GOT3 (cell line): ENCODE data around the gene NUP62.
"Not testable (repeated sequence)": the region's sequence is repeated elsewhere in the genome, so short reads cannot be mapped to it uniquely, and the experiment has no call there.

ENCODE experiments used
- DNase-seq: peaks from one replicate; lab custom pipeline; 2025; ENCODE audit warnings: mixed read lengths; lab: John Stamatoyannopoulos, UW

Gene NUP62

DNA sequence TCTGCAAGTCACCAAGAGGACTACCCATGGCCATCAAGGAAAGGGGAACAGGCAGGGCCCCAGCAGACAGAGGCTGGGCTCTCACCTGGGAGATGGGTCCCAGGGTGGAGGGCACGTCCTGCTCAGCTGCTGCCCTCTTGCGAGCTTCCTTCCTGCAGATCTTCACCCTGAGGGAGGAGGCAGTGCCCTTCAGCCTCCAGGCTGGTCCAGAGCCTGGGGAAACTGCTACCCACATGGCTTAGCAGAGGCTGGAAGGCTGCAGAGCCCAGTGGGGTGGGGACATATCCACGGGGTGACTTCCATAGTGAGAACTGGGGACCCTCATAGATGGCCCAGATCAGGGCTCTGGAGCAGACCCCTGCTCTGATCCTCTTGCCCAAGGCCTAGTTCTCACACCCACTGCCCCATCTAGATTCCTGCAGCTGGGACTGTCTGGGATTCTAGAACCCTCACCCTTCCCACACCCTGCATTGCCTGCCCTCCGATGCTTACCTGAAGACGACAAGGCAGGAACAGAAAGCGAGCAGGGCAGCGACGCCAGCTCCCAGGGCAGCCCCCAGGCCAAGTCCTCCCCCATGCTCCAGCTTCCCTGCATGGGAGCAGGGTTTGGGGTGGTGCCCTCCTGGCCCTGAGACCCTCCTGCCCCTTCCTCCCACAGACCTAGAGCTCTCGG lies 22.6 kb upstream of the NUP62 start:
- DNase-seq: no peak

DNA sequence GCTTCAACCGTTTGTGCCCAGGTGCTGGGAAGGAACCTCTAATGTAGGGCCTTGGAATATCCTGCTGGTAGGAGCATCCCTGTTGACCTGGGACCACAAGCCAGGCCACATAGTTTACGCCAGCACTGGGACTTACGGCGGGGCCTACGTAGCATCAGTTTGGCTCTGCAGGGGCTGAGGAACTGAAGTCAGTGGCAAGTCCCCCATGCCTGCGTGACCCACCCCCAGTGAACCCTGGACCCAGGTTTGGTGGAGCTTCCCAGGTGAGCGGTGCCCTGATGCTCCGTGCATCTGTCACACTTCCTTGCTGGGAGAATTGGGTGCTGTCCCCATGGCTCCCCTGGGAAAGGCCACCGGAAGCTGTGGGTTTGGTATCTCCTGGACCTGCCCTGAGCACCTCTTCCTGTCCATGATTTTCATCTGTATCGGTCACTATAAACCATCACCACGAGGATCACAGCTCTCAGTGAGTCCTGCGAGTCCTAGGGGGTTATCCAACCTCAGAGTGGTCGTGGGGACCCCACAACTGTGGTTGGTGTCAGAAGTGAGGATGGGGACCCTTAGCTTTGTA lies 21.7 kb upstream of the NUP62 start:
- DNase-seq: no peak

DNA sequence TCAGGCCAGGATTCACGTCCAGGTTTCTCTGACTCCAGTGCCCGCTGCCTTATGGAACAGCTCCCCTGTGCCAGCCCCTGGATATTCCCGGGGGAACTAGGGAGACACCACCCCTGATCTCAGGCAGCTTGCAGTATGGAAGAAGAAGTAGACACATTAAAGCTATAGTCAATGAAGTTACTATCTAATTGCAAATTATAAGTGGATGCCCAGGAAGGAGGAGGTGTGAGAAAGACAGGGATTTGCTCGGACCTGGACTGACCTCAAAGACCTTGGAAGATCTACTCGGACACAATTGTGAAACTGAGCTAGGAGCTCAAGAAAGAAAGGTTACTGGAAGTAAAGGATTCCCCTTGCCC lies 21.3 kb upstream of the NUP62 start:
- DNase-seq: no peak

DNA sequence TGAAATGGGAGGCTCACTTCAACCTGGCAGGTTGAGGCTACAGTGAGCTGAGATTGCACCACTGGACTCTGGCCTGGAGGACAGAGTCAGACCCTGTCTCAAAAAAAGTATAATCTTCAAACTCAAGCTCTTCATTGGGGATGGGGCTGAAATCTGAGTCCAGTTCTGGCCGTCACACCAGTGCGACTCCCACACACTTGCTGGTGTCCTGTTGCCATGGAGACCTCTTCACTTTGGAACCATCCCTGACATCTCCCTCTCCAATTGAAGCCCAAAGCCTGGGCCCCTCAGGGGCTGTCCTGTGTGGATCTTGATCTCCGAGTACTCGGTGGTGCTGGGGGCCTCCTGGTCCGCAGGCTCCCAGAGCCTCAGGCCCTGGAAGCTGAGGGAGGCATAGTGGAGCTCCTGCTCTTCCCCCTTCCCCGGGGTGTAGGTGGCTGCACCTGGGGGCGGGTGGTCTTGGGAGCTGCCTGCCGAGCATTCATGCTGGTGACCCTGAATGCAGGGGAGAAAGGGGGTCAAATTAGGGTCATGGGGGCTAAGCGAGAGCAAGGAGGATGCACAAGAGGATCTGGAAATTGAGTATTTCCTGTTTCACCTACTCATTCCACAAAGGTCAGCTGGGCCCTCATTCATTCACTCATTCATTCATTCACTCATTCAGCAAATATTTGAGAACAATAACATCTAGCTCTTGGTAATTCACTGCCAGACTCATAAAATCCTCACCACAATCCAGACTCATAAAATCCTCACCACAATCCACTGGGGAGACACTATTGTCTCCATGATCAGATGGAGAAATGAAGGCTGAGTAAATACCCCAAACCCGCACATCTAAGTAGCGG lies 20.7 kb upstream of the NUP62 start:
- DNase-seq: no peak

DNA sequence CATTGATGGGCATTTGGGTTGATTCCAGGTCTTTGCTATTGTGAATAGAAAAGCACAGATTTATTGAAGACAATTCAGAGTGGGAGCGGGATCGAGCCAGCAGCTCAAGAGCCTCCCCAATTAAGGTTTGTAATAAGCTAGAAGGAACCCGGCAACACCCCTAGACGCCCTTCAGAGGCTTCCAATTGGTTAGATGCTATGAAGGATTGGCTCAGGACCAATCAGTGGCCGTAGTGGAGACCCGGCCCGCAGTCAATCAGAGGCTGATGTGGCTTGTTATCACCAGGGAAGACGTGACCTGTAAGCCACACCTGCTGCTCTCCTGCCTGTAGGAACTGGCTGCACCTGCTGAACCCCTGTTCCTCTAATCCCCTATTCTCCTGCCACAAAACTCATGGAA lies 17.1 kb upstream of the NUP62 start:
- no peak for DNase-seq

DNA sequence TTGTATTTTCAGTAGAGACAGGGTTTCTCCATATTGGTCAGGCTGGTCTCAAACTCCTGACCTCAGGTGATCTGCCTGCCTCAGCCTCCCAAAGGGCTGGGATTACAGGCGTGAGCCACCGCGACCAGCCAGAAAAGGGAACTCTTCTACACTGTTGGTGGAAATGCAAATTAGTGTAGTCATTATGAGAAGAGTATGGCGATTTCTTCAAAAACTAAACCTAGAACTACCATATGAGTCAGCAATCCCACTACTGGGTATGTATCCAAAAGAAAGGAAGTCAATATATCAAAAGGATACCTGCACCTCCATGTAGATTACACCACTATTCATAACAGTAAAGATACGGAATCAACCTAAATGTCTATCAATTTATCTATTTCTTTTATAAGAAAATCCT lies 15.3 kb upstream of the NUP62 start:
- DNase-seq: not testable (repeated sequence)

DNA sequence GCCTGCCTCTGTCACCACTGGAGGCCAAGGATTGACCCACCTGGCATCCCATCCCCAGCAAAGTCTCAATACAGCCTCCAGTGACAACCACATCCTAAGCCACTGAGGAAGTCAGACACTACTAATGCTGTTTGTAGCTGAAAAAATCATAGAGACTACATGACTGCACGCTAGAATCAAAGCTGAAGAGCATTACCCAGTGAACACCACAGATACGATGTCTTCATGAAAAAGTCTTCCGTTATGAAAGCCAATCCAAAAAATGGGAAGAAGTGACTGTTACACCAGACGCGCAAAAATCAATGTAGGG lies 11.1 kb upstream of the NUP62 start:
- DNase-seq: no peak

DNA sequence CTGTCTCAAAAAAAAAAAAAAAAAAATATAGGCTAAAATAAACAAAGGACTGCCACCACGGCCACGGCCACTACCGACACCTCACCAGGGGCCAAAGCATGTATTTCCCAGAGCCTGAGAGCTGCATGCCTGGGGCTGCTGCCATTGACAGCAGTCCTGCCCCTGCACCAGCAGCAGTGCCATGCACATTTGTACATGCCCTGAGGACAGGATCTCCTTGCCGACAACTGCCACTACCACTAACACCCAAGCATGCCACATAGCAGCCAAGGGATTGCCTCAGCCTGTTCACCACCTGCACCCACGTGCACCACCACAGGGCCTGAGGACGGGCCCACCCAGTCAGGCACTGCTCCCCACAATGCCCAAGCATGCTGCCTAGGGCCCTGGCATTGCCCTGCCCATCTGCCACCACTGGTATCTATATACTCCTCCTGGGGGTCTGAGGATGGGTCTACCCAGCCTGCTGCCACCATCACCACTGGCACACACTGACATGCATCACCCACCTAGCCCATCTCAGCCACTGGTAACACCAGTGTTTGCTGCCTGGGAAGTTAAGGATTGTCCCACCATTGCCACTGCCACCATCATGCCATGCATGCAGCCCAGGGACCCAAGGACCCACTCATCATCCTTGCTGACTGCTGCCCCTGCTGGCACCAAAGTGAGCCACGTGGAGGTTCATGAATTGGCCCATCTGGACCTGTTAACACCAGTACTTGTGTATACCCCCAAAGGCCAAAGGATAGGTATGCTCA lies 10.6 kb upstream of the NUP62 start:
- no peak for DNase-seq

DNA sequence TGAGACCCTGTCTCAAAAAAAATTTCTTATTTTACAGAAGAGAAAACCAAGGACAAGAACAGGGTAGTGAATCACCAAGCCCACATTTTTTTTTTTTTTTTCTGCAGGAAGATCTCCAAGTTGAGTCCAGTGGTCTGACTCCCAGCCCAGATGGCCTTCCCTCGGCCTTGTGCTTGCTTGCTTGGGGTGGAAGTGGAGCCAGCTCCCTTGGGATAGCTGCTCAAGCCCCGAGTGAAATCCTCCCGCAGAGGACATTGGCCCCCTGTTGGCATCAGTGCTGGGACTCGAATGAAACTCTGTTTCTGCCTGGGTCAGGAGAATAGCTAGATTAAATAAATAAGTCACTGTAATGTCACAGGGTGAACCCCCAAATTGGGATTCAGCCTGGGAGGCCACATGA lies 9.4 kb upstream of the NUP62 start:
- DNase-seq: no peak

DNA sequence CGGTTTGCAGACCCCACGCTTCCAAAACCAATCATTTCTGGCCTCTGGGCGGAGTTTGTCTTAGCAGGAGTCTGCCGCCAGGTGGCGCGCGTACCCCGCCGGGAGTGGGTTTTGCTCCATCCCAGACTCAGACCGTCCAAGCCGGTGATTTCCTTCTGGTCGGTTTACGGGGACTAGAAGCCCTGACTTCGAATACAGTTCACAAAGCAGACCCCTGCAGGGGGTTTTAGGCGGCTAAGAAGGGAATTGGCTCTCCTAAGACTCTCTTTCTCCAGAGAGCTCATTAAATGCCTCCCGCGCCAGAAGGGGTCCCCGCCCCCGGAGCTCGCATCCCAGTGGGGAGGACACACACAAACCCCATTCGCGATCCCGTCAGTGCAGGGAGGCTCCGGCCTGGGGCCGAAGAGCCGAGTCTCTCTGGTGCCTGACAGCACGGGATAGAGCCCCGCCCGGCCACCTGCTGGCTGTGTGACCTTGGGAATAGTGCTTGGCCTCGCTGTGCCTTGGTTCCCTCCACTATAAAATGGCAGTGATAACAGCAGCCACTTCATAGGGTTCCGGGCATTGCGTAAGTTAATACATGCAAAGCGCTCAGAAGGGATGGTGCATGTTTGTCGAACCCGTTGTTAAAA lies 8.6 kb upstream of the NUP62 start:
- DNase-seq: peak; percentile 42

DNA sequence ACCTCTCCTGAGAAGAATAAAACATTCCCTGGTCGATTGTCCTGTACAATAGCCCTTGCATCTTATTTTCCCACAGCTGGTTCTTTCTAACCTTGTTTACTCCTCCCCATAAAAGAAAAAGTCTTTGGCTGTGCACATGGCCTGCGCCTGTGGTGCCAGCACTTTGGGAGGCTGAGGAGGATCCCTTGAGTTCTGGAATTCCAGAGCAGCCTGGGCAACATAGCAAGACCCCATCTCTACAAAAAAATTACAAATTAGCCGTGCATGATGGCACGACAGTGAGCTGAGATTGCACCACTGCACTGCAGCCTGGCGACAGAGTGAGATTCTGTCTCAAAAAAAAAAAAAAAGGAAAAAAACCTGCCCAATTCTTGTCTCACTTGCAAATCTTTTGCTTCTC lies 7.2 kb upstream of the NUP62 start:
- DNase-seq: no peak

DNA sequence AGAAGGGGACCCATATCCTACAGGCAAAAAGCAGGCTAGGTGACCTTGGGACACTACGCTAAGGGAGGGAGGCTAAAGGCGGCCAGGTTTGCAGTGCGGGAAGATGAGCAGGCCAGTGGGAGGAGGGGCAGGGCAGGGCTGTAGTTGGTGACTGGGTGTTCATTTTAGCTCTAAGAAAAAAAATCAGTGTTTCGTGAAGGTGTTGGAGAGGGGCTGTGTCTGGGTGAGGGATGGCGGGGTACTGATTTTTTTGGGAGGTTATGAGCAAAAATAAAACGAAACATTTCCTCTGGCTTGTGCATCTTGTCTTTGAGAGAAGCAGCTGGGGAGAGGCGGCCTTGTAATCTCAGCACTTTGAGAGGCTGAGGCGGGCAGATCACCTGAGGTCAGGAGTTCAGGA lies 4.3 kb upstream of the NUP62 start:
- DNase-seq: no peak

DNA sequence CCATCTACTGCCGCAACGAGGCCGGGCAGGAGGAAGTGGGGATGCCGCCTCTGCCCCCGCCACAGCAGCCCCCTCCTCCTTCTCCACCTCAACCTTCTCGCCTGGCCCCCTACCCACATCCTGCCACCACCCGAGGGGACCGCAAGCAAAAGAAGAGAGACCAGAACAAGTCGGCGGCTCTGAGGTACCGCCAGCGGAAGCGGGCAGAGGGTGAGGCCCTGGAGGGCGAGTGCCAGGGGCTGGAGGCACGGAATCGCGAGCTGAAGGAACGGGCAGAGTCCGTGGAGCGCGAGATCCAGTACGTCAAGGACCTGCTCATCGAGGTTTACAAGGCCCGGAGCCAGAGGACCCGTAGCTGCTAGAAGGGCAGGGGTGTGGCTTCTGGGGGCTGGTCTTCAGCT lies 3.4 kb upstream of the NUP62 start:
- DNase-seq: no peak

DNA sequence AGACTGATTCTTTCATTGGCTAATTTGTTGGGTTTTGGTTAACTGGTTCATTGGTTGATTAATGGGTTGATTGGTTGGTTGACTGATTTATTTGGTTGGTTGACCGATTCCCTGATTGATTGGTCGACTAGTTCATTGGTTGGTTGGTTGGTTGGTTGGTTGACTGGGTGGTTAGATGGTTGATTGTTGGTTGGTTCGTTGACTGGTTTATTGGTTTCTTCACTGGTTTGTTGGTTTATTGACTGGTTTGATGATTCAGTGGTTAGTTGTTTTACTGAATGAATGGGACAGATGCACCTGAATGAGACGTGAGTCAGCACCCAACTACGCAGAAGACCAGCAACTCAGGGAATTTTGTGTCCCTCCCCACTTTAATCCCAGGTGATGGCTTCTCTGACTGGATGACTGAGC lies 2.7 kb upstream of the NUP62 start:
- no peak for DNase-seq

DNA sequence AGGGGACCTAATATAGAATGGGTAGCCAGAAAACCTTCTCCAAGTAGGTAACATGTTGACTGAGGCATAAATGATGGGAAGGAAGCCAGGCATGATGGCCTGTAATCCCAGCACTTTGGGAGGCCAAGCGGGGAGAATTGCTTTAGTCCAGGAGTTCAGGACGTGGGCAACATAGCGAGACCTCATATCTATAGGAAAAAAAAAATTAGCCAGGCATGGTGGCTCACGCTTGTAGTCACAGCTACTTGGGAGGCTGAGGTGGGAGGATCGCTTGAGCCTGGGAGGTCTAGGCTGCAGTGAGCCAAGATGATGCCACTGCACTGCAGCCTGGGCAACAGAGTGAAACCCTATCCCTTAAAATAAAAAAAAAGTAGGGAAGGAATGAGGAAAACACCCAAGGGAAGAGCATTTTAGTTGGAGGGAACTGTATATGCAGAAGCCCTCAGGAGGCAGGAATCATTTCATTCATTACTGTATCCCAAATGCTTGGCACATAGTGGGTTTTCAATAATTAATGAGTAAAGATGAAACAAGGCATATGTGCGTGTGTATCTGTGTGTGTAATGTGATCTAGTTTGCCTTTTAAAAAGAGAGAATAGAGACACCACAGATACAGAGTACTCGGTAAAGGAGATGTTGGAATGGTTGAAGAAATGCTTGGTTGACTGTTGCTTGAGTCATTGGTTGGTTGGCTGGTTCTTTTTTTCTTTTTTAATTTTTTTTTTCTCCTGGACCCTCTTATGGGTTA lies 2.2 kb upstream of the NUP62 start:
- no peak for DNase-seq

DNA sequence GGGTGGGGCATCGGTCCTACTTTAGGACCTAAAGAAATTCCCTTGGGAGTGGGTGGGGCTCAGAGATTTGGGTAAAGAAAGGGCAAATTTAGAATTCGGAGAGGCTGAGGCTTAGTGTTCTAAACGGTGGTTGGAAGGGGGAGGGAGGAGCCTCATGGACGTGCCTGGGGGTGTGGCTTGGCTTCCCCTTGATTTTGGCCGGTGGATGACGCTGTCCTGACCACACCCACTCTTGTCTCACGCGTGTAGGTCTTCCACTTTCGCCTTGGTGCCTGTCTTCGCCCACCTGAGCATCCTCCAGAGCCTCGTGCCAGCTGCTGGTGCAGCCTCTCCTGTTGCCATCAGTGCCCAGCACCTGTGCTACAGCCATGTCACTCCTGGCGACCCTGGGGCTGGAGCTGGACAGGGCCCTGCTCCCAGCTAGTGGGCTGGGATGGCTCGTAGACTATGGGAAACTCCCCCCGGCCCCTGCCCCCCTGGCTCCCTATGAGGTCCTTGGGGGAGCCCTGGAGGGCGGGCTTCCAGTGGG lies 1.2 kb upstream of the NUP62 start:
- no peak for DNase-seq

DNA sequence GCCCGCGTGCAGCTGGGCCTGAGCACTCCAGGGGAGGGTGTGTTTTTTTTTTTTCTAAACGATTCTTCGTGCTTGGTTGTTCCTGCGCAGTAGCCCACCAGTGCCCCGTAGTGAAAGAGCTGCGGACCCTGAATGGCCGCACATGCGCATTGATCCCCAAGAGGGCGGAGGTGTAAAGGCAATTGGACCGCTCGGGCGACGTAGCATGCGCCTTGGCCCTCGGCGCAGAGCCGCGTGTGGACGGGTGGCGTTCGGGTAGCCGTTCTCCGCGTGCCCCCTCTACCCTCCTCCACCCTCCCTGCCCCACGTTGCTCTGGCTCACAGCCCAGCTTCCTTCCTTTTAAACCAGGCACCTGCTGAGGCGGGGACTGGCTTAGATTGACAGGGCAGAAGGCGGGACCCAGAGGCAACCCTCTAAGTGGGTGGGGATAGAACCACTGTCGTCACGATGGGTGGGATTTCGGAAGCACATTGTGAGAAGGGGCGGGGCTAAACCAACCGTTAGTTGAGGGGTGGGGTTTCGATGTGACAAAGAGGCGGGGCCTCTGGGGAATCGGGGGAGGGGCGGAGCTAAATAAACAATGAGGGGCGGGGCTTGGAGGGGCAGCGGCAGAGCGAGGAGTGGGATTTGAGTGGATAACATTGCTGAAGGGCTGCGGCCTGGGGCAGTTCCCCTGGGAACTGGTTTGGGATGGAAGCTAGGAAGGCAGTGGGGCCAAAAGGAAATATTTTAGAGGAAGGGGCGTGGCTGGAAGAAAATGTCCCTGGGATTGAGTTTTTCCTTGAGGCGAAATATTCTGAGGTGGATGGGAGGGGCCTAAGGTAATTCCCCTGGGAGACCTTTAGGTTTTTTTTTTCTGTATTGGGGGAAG lies 543 bp upstream of the NUP62 start:
- DNase-seq: peak; percentile 69

DNA sequence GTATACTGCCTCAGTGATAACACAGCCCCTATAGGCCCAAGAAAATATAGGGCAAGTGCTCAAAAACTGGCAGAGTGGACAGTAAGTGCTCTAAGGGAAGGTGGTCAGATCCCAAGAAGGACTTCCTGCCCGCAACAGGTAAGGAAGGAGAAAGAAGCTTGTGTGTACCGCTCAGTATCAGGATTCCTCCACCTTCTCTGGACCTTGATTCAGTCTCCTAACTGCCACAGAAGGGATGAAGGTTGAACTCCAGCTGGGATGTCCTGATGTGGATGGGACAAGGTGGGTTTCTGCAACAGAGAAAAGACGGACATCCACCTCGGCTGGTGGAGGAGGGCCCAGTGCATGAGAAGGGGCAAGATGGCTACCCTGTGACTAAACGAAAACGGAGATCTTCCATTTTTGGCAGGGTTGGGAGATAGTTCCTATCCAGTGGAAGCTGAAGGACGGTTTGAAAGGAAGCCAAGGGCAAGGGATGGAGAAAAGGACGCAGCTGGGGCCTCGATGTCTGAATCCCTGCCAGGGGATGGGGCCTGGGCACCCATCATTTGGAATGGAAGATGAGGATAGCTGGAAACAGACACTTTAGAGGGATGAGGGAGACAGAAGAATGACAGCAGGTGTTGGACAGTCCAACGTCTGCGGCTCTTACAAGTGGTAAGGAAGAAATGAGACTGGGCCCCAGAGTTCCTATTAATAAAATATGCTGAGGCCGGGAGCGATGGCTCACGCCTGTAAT lies 1.6 kb downstream of the NUP62 start:
- DNase-seq: no peak

DNA sequence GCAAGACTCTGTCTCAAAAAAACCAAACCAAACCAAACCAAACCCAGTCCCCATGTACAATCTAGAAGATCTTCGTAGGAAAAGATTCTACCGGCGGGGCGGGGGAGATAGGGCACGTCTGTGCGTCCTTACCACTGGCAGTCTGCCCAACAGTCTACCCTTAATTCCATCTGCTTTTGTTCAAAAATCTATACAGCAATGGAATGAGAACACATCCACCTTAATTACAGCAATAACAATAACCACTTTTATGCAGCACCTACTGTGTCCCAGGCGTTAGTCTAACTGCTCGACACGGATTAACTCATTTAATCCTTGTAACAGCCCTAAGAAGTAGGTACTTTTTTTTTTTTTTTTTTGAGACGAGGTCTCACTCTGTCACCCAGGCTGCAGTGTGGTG lies 2.8 kb downstream of the NUP62 start:
- no peak for DNase-seq

DNA sequence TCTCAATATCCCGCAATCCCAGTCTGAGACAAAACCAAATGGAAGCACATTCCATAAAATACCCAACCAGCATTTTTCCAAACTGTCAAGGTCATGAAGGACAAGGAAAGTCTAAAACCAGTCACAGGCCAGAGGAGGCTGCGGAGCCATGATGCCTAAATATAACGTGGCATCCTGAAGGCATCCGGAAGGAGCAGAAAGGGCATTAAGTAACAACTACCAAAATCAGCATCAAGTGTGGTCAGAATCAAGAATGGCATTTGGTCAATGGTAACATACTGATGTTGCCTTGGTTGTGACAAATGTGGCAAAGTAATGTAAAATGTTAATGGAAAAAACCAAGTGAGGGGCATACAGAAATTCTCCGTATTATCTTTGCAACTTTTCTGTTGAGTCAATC lies 3.8 kb downstream of the NUP62 start:
- no peak for DNase-seq
